ENCODE data around the gene LOXL4. TPM values are rescaled to one million over a fixed set of nuclear protein-coding genes. Genes with fewer than 3 reads are reported as not detected.
A peak's percentile ranks its signal among the peaks of the same experiment; 100 is the strongest.

Gene LOXL4
- total and polyA plus RNA-seq, 12 donors = 0.61 to 14.4 (median 3.4) TPM

GRCh38 chr10:98255146-98255877 lies 12.7 kb downstream of the LOXL4 start:
- Histone ChIP-seq H3K9me3 (replicated peaks in 1 of 3) (no peaks in the 10 kb centered on the region), H3K27me3 (no peaks in the 10 kb centered on the region), H3K27ac (peak overlapping the region in 1 of 5 donors; percentile 29), H3K4me1 (replicated peaks in 1 of 2) (no peaks in the 10 kb centered on the region), H3K4me3 (no peak overlapping the region), H3K36me3 (replicated peaks in 1 of 2) (peaks cover 0 to 5% of the 10 kb centered on the region in 2 donors)
- WGBS, 4 donors = 85 to 90% (median 88%) methylated on average over 6 to 17 of the region's 17 CpGs
- intact Hi-C loops (cut with DNase I) = no loop called here
- no peak for DNase-seq
- no peak for TF ChIP-seq CTCF (IDR thresholded peaks at IDR 0.05)
- no peak for TF ChIP-seq POLR2A (IDR thresholded peaks at IDR 0.05)

GRCh38 chr10:98254234-98254974 lies 13.6 kb downstream of the LOXL4 start:
- intact Hi-C loops (cut with DNase I) = no loop called here
- H3K4me3 ChIP-seq = no peak overlapping the region
- H3K9me3 ChIP-seq (replicated peaks in 1 of 3) = no peaks in the 10 kb centered on the region
- no peaks in the 10 kb centered on the region for H3K27me3 ChIP-seq
- TF ChIP-seq CTCF (IDR thresholded peaks at IDR 0.05) = no peak
- TF ChIP-seq POLR2A (IDR thresholded peaks at IDR 0.05) = no peak
- no peak for DNase-seq
- 79 to 81% (median 80%) methylated on average over 9 to 10 of the region's 10 CpGs for WGBS, 4 donors
- peaks cover 0 to 8% of the 10 kb centered on the region in 2 donors for H3K36me3 ChIP-seq (replicated peaks in 1 of 2)
- no peak overlapping the region for H3K27ac ChIP-seq
- no peaks in the 10 kb centered on the region for H3K4me1 ChIP-seq (replicated peaks in 1 of 2)

- H3K27ac ChIP-seq = no peak overlapping the region
- WGBS, 4 donors = 90 to 95% (median 93%) methylated on average over 8 to 17 of the region's 17 CpGs
- no peaks in the 10 kb centered on the region for H3K4me1 ChIP-seq (replicated peaks in 1 of 2)
- H3K27me3 ChIP-seq = no peaks in the 10 kb centered on the region
- TF ChIP-seq CTCF (IDR thresholded peaks at IDR 0.05) (no peak), POLR2A (IDR thresholded peaks at IDR 0.05) (no peak)
- H3K36me3 ChIP-seq (replicated peaks in 1 of 2) = peaks cover 0 to 16% of the 10 kb centered on the region in 2 donors
- no peaks in the 10 kb centered on the region for H3K9me3 ChIP-seq (replicated peaks in 1 of 3)
- DNase-seq = no peak
- intact Hi-C loops (cut with DNase I) = no loop called here
- no peak overlapping the region for H3K4me3 ChIP-seq
Observed at GRCh38 chr10:98253499-98253898, 14.5 kb downstream of the LOXL4 start.

GRCh38 chr10:98252464-98252863 lies 15.5 kb downstream of the LOXL4 start:
- TF ChIP-seq CTCF (IDR thresholded peaks at IDR 0.05) (no peak), POLR2A (IDR thresholded peaks at IDR 0.05) (no peak)

More at GRCh38 chr10:98252464-98252863, 15.5 kb downstream of the LOXL4 start:
- intact Hi-C loops (cut with DNase I) = no loop called here
- WGBS, 4 donors = 86 to 97% (median 95%) methylated on average over 5 to 7 of the region's 7 CpGs
- Histone ChIP-seq H3K4me3 (no peak overlapping the region), H3K9me3 (replicated peaks in 1 of 3) (no peaks in the 10 kb centered on the region), H3K36me3 (replicated peaks in 1 of 2) (peaks cover 0 to 26% of the 10 kb centered on the region in 2 donors), H3K27ac (no peak overlapping the region), H3K4me1 (replicated peaks in 1 of 2) (no peaks in the 10 kb centered on the region), H3K27me3 (no peaks in the 10 kb centered on the region)
- DNase-seq = no peak
